Thoracic aorta (tissue), 2 donors: ENCODE data around the gene RASAL2. TPM values are rescaled to one million over a fixed set of nuclear protein-coding genes. Genes with fewer than 3 reads are reported as not detected.
A peak's percentile ranks its signal among the peaks of the same experiment; 100 is the strongest.
"Not testable (repeated sequence)": the region's sequence is repeated elsewhere in the genome, so short reads cannot be mapped to it uniquely, and the experiment has no call there.

ENCODE experiments used
- ATAC-seq: fragments of 150-250 bp; one replicate; pipeline ENCODE4 v1.8.0; 2017; ENCODE audit warnings: low read depth; ENCODE audit not compliant: insufficient number of reproducible peaks, low FRiP score
- DNase-seq: peaks from one replicate; pipeline ENCODE4 v3.0.0-alpha.2; 2020; ENCODE audit warnings: low spot score
- H3K27ac ChIP-seq, 2 donors: fragments of 200-600 bp; sonication (generic); 1 replicate in 1 of 2; 2 replicates in 1 of 2; pipeline ENCODE4 v1.5.1; 2016; ENCODE audit warnings: mild to moderate bottlenecking in 2 of 2, moderate library complexity in 2 of 2
- H3K27me3 ChIP-seq: fragments of 200-600 bp; sonication (generic); replicated peaks from 2 replicates; pipeline ENCODE4 v1.6.0; 2016; ENCODE audit warnings: mild to moderate bottlenecking; ENCODE audit not compliant: insufficient read depth
- H3K36me3 ChIP-seq: fragments of 200-600 bp; sonication (generic); one replicate; pipeline ENCODE4 v1.5.1; 2016
- H3K4me1 ChIP-seq, 2 donors: fragments of 200-600 bp; sonication (generic); 1 replicate in 1 of 2; 2 replicates in 1 of 2; pipeline versions ENCODE4 v1.5.1 to v1.6.0; 2016; ENCODE audit warnings: low read depth in 2 of 2, mild to moderate bottlenecking in 1 of 2; ENCODE audit not compliant: control insufficient read depth in 1 of 2
- H3K4me3 ChIP-seq: fragments of 200-600 bp; sonication (generic); 2 replicates; pipeline ENCODE4 v1.5.1; 2016; ENCODE audit warnings: mild to moderate bottlenecking
- H3K9me3 ChIP-seq: fragments of 200-600 bp; sonication (generic); 2 replicates; pipeline ENCODE4 v1.5.1; 2016
- CTCF ChIP-seq: fragments of 200-600 bp; sonication (generic); IDR thresholded peaks from one replicate; pipeline ENCODE4 v1.5.1; 2019; ENCODE audit warnings: antibody characterized with exemption
- total RNA-seq, 2 donors: library from RNA; depleted of rRNA; stranded (reverse); fragments of >200 nt; gene quantifications; one replicate each; pipeline versions ENCODE4 v1.1.0 to v1.2.3, GENCODE V29; 2016

RASAL2 gene
- total RNA-seq, 2 donors from 2014 or later, result 38.0 to 45.1 TPM

- no peak overlapping the region for H3K27ac ChIP-seq
- peaks cover 11 to 19% of the 10 kb centered on the region in 2 donors for H3K4me1 ChIP-seq
- ATAC-seq (no peak), DNase-seq (no peak)
- H3K4me3 ChIP-seq, result no peak overlapping the region
- no peaks in the 10 kb centered on the region for H3K36me3 ChIP-seq
- no peaks in the 10 kb centered on the region for H3K9me3 ChIP-seq
- TF ChIP-seq CTCF, result no peak
- H3K27me3 ChIP-seq, result no peaks in the 10 kb centered on the region
Observed at GRCh38 chr1:178190881-178191280, 97.0 kb downstream of the RASAL2 start.

GRCh38 chr1:178192686-178193085 is 98.8 kb downstream of the RASAL2 start:
- Histone ChIP-seq H3K9me3 (no peaks in the 10 kb centered on the region), H3K4me3 (peak overlapping the region; percentile 23), H3K27ac (no peak overlapping the region), H3K36me3 (no peaks in the 10 kb centered on the region), H3K27me3 (no peaks in the 10 kb centered on the region), H3K4me1 (peaks cover 11 to 19% of the 10 kb centered on the region in 2 donors)
- DNase-seq, result no peak
- ATAC-seq, result no peak
- TF ChIP-seq CTCF, result no peak

- H3K9me3 ChIP-seq, result no peaks in the 10 kb centered on the region
- no peak for DNase-seq
- TF ChIP-seq CTCF, result no peak
- no peaks in the 10 kb centered on the region for H3K27me3 ChIP-seq
- no peak for ATAC-seq
- H3K4me1 ChIP-seq, result peaks cover 0 to 7% of the 10 kb centered on the region in 2 donors
- H3K27ac ChIP-seq, result no peak overlapping the region
- H3K36me3 ChIP-seq, result no peaks in the 10 kb centered on the region
- H3K4me3 ChIP-seq, result no peak overlapping the region
Observed at GRCh38 chr1:178196631-178197030, 102.7 kb downstream of the RASAL2 start.

GRCh38 chr1:178202095-178202494 is 108.2 kb downstream of the RASAL2 start:
- H3K4me3 ChIP-seq, H3K4me1 ChIP-seq, H3K27me3 ChIP-seq, H3K9me3 ChIP-seq, DNase-seq, ATAC-seq, H3K27ac ChIP-seq, H3K36me3 ChIP-seq: not testable (repeated sequence)

GRCh38 chr1:178202546-178202945 is 108.6 kb downstream of the RASAL2 start:
- not testable (repeated sequence) for H3K9me3 ChIP-seq, H3K27ac ChIP-seq, H3K36me3 ChIP-seq, DNase-seq, H3K4me3 ChIP-seq, H3K27me3 ChIP-seq, H3K4me1 ChIP-seq, ATAC-seq

- H3K27ac ChIP-seq, H3K27me3 ChIP-seq, H3K36me3 ChIP-seq, ATAC-seq, H3K4me1 ChIP-seq, H3K4me3 ChIP-seq, DNase-seq: not testable (repeated sequence)
- peaks cover 25% of the 10 kb centered on the region for H3K9me3 ChIP-seq
Observed at GRCh38 chr1:178208269-178208856, 114.5 kb downstream of the RASAL2 start.

- H3K4me3 ChIP-seq, result no peak overlapping the region
- H3K27me3 ChIP-seq, result no peaks in the 10 kb centered on the region
- no peak overlapping the region for H3K27ac ChIP-seq
- H3K9me3 ChIP-seq, result peaks cover 25% of the 10 kb centered on the region
- DNase-seq (no peak), ATAC-seq (no peak)
- no peaks in the 10 kb centered on the region for H3K4me1 ChIP-seq
- no peaks in the 10 kb centered on the region for H3K36me3 ChIP-seq
- TF ChIP-seq CTCF, result no peak
Observed at GRCh38 chr1:178209935-178210334, 116.0 kb downstream of the RASAL2 start.
